OCI-LY7 (cell line): ENCODE results near the gene PEX3. TPM values are rescaled to one million over a fixed set of nuclear protein-coding genes. Genes with fewer than 3 reads are reported as not detected.

ENCODE experiments used
- BruUV-seq: library from RNA; stranded (reverse); fragments of 400-500 nt; replicated peaks from 2 replicates; lab custom pipeline; 2021; lab: Mats Ljungman, UMichigan
- CTCF ChIA-PET: fragments of 300-600 bp; sonication (Branson Sonifier 250); formaldehyde crosslinking; loops from one replicate; lab custom pipeline; 2022; ENCODE audit warnings: antibody characterized with exemption; ENCODE audit not compliant: unreplicated experiment; lab: Charles Lee
- POLR2A ChIA-PET: fragments of 300-600 bp; sonication (Branson Sonifier 250); formaldehyde crosslinking; loops from one replicate; lab custom pipeline; 2022; ENCODE audit warnings: antibody characterized with exemption; lab: Charles Lee
- DNase-seq: peaks from one replicate; pipeline ENCODE4 v3.0.0-alpha.2; 2015; ENCODE audit warnings: low spot score
- H2AFZ ChIP-seq: fragments of 200-600 bp; sonication (generic), shearing (Covaris generic); 2 replicates; pipeline ENCODE4 v1.6.1; 2014; ENCODE audit warnings: mild to moderate bottlenecking, antibody characterized with exemption, low read length, moderate library complexity
- H3K27ac ChIP-seq: fragments of 200-600 bp; sonication (generic); 2 replicates; pipeline ENCODE4 v1.5.1; 2014; ENCODE audit warnings: mixed run types, low read depth, mild to moderate bottlenecking, moderate library complexity, low read length, inconsistent platforms; ENCODE audit not compliant: poor library complexity, severe bottlenecking
- H3K36me3 ChIP-seq: fragments of 200-600 bp; sonication (generic); 2 replicates; pipeline ENCODE4 v1.6.1; 2014; ENCODE audit warnings: mild to moderate bottlenecking, antibody characterized with exemption, low read length, moderate library complexity, mixed read lengths; ENCODE audit not compliant: insufficient read depth
- H3K4me1 ChIP-seq: fragments of 200-600 bp; sonication (generic); 2 replicates; pipeline ENCODE4 v1.5.1; 2014; ENCODE audit warnings: mild to moderate bottlenecking, low read length; ENCODE audit not compliant: insufficient read depth, poor library complexity, severe bottlenecking
- H3K4me2 ChIP-seq: fragments of 200-600 bp; sonication (generic); 2 replicates; pipeline ENCODE4 v1.6.1; 2014; ENCODE audit warnings: mild to moderate bottlenecking, low read length
- H3K4me3 ChIP-seq: fragments of 200-600 bp; sonication (generic); 2 replicates; pipeline ENCODE4 v1.5.1; 2014; ENCODE audit warnings: mild to moderate bottlenecking, low read depth, low read length; ENCODE audit not compliant: poor library complexity, severe bottlenecking
- H3K79me2 ChIP-seq: fragments of 200-600 bp; sonication (generic); 2 replicates; pipeline ENCODE4 v1.6.1; 2016; ENCODE audit warnings: low read depth, mild to moderate bottlenecking, low read length, moderate library complexity, mixed read lengths; ENCODE audit not compliant: insufficient read depth
- H3K9me2 ChIP-seq: fragments of 200-600 bp; sonication (generic); 2 replicates; pipeline ENCODE4 v1.6.1; 2016; ENCODE audit warnings: mild to moderate bottlenecking, low read length, mixed read lengths; ENCODE audit not compliant: insufficient read depth
- H3K9me3 ChIP-seq: fragments of 200-600 bp; sonication (generic); 2 replicates; pipeline ENCODE4 v1.6.1; 2014; ENCODE audit warnings: mild to moderate bottlenecking, mixed run types, low read length, mixed read lengths
- H4K20me1 ChIP-seq: fragments of 200-600 bp; sonication (generic); 2 replicates; pipeline ENCODE4 v1.6.1; 2014; ENCODE audit warnings: mild to moderate bottlenecking, antibody characterized with exemption, low read length, moderate library complexity, mixed read lengths; ENCODE audit not compliant: insufficient read depth
- EZH2phosphoT487 ChIP-seq: fragments of 200-600 bp; sonication (generic); IDR thresholded peaks from 2 replicates; pipeline ENCODE4 v1.6.1; 2018; ENCODE audit warnings: low read depth, borderline replicate concordance, mild to moderate bottlenecking, mixed run types, antibody characterized with exemption, low read length, moderate library complexity, mixed read lengths
- intact Hi-C: fragments of 100-400 bp; cut with micrococcal nuclease; formaldehyde crosslinking; loops from one replicate; pipeline ENCODE4 v1.10.0; 2022; ENCODE audit not compliant: unreplicated experiment
- total RNA-seq, 2 experiments: library from RNA; depleted of rRNA in 1 of 2; stranded (reverse); fragments of >200 nt in 1 of 2; shearing (Covaris generic) in 1 of 2; gene quantifications; 2 replicates each; pipeline ENCODE4 v1.2.3, GENCODE V29; 2014 to 2022
- TF ChIP-seq, protein P1 (sequence below): fragments of 200-600 bp; sonication (generic); conservative IDR thresholded peaks from 2 replicates; pipeline ENCODE4 v1.5.1; 2014; ENCODE audit warnings: mild to moderate bottlenecking, antibody characterized with exemption, low read length, moderate library complexity, mixed read lengths

Gene PEX3
- total RNA-seq, 2 experiments from 2014 or later = 14.8 to 27.0 TPM

DNA sequence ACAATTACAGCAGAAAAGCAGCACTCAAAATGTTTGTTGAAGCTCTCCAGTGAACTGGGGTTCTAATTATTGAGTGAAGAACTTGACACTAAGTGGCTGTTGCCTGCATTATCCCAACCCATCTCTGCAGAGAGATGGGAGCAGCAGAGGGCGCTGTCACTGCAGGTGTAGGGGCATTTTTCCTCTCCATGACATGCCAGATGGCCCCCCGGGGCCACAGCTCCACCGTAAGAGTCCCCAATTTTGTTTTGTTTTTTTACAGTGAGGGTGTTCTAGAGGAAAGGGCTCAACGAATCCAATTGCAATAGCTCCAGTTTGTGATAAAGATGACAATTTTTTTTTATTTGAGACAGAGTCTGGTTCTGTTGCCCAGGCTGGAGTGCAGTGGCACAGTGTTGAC lies 62.8 kb downstream of the PEX3 start:
- Histone ChIP-seq H3K4me2 (no peak overlapping the region), H2AFZ (no peak overlapping the region), H3K9me3 (no peaks in the 10 kb centered on the region), H4K20me1 (no peaks in the 10 kb centered on the region), H3K9me2 (no peaks in the 10 kb centered on the region), H3K36me3 (no peaks in the 10 kb centered on the region), H3K79me2 (no peaks in the 10 kb centered on the region), H3K27ac (no peak overlapping the region), H3K4me1 (no peaks in the 10 kb centered on the region), H3K4me3 (no peak overlapping the region)
- no peak for DNase-seq
- TF ChIP-seq, protein P1, sequence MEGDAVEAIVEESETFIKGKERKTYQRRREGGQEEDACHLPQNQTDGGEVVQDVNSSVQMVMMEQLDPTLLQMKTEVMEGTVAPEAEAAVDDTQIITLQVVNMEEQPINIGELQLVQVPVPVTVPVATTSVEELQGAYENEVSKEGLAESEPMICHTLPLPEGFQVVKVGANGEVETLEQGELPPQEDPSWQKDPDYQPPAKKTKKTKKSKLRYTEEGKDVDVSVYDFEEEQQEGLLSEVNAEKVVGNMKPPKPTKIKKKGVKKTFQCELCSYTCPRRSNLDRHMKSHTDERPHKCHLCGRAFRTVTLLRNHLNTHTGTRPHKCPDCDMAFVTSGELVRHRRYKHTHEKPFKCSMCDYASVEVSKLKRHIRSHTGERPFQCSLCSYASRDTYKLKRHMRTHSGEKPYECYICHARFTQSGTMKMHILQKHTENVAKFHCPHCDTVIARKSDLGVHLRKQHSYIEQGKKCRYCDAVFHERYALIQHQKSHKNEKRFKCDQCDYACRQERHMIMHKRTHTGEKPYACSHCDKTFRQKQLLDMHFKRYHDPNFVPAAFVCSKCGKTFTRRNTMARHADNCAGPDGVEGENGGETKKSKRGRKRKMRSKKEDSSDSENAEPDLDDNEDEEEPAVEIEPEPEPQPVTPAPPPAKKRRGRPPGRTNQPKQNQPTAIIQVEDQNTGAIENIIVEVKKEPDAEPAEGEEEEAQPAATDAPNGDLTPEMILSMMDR = peak; percentile 62
- no peak for TF ChIP-seq EZH2phosphoT487
- POLR2A ChIA-PET = interaction anchor here (1.2 kb wide), 1 partner anchor 34 kb away, joined by 3 read pairs; no protein-coding TSS in a partner anchor
- BruUV-seq = no TSS peak
- CTCF ChIA-PET = no interaction called here
- intact Hi-C loops = no loop called here

DNA sequence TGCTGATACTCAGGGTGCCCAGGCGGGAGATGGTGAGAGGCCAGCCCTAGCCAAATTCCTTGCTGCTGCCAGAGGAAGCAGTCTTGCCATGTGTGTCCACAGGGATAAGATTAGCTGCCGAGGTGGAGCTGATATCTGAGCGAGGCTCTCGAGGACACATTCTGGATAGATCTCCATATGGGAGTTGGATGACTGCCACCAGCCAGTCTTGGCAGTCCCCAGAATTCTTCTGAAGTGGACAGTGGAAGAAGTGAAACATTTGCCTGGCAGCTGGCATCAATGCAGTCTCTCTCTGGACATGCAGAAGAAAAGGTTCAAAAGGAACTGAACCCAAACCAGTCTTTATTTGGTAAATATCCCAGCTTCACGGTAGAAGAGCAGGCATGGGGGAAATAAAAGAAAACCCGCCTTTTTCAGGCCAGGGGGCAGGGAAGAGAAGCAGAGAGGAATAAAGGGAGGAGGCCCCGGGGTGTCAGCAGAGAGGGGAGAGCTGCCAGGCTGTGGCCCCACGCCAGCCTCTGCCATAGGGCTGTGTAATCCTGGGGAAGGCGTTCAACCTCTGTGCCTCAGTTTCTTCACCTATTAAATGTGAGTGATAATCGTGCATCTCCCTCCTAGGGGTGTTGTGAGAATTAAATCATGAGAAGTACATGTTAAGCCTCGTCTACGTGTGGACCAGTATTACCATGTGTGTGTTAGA lies 64.6 kb downstream of the PEX3 start:
- Histone ChIP-seq H3K79me2 (no peaks in the 10 kb centered on the region), H3K4me3 (no peak overlapping the region), H3K36me3 (no peaks in the 10 kb centered on the region), H3K9me2 (no peaks in the 10 kb centered on the region), H3K27ac (no peak overlapping the region), H3K4me2 (no peak overlapping the region), H3K4me1 (no peaks in the 10 kb centered on the region), H3K9me3 (no peaks in the 10 kb centered on the region), H4K20me1 (no peaks in the 10 kb centered on the region), H2AFZ (no peak overlapping the region)
- TF ChIP-seq, protein P1 = no peak
- TF ChIP-seq EZH2phosphoT487 = no peak
- ChIA-PET POLR2A (interaction anchor here (0.6 kb wide), 1 partner anchor 611 kb away, joined by 4 read pairs; no protein-coding TSS in a partner anchor), CTCF (no interaction called here)
- intact Hi-C loops = no loop called here
- no peak for DNase-seq
- no TSS peak for BruUV-seq

DNA sequence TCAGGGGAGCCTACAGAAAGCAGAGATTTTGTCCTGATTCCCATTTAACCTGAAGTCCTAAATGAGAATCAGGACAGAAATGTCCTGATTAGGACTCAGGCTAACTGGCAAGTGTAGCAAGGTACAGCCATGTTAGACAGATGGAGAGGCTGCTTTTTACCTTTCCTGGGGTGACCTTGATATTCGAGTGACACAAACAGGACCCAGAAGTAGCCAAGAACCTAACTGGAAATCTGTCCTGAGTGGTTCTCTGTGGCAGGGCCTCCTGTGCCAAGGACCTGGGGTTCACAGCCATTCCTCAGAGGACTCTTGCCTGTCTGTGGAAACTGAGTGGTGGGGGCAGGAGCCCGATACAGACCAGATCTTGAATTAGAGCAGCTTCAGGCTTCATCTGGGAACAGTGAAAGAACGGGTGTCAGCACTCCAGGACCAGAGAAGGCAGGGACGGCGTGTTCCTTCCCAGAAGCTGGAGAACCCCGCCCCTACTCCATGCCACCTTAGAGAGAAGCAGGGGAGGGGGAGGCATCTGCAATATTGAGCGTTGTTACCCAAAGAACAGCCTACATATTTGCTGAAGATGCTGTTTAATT lies 65.3 kb downstream of the PEX3 start:
- Histone ChIP-seq H3K4me2 (no peak overlapping the region), H3K4me3 (no peak overlapping the region), H3K27ac (no peak overlapping the region), H3K4me1 (no peaks in the 10 kb centered on the region), H3K36me3 (no peaks in the 10 kb centered on the region), H2AFZ (no peak overlapping the region), H3K79me2 (no peaks in the 10 kb centered on the region), H3K9me2 (no peaks in the 10 kb centered on the region), H4K20me1 (no peaks in the 10 kb centered on the region), H3K9me3 (no peaks in the 10 kb centered on the region)
- no TSS peak for BruUV-seq
- no peak for DNase-seq
- POLR2A ChIA-PET = interaction anchor here (0.6 kb wide), 1 partner anchor 611 kb away, joined by 4 read pairs; no protein-coding TSS in a partner anchor
- TF ChIP-seq EZH2phosphoT487 = no peak
- TF ChIP-seq, protein P1 = no peak
- intact Hi-C loops = no loop called here
- CTCF ChIA-PET = no interaction called here
